ENCODE results near the gene DDIT4. TPM values are rescaled to one million over a fixed set of nuclear protein-coding genes. Genes with fewer than 3 reads are reported as not detected.

Gene DDIT4
- total and polyA plus RNA-seq, 9 of the 15 experiments (the other 6 are each of a cell fraction or from before 2014, with no cell fraction given): 8.2 to 675 (median 159) TPM

- Histone ChIP-seq H3K4me3 (peak overlapping the region; percentile 54), H3K36me3 (ENCODE audit: control insufficient read depth, insufficient read depth, low read length) (no peaks in the 10 kb centered on the region), H3K27ac (ENCODE audit: extremely low read depth, low read depth, low read length) (peak overlapping the region; percentile 94), H4K20me1 (replicated peaks; ENCODE audit: control insufficient read depth, insufficient read depth, low read length) (no peaks in the 10 kb centered on the region), H3K27me3 (ENCODE audit: control insufficient read depth in 2 of 2, insufficient read depth in 2 of 2, low read length in 2 of 2) (no peaks in the 10 kb centered on the region), H3K9me3 (replicated peaks; ENCODE audit: control insufficient read depth, insufficient read depth, low read depth, low read length) (no peaks in the 10 kb centered on the region), H3K9me1 (ENCODE audit: control insufficient read depth, insufficient read depth, low read length) (no peaks in the 10 kb centered on the region), H3K79me2 (ENCODE audit: control insufficient read depth, insufficient read depth, low read length) (no peaks in the 10 kb centered on the region), H3K4me2 (ENCODE audit: insufficient read depth, low read length) (peak overlapping the region; percentile 87), H3K4me1 (replicated peaks in 1 of 2; ENCODE audit: control insufficient read depth in 2 of 2, insufficient read depth in 2 of 2, low read length in 2 of 2) (peaks cover 46 to 56% of the 10 kb centered on the region in 2 experiments), H2AFZ (ENCODE audit: low read depth, low read length) (peak overlapping the region; percentile 96), H3K9ac (ENCODE audit: insufficient read depth in 1 of 2, low read depth in 2 of 2, low read length in 2 of 2) (peak overlapping the region; percentile 79 to 94)
- DNase-seq (ENCODE audit: extremely low read depth in 1 of 4, low spot score in 3 of 4) (peak; percentile 50 to 81 (median 62)), FAIRE-seq (peak; percentile 80), ATAC-seq (peak; percentile 69)
- CTCF ChIA-PET (ENCODE audit: low intra/inter-chr PET ratio): no interaction called here
- POLR2A ChIA-PET: interaction anchor here (0.5 to 15.0 kb wide), 18 partner anchors 9 to 1251 kb away, joined by 3 to 277 read pairs (median 4); partner anchors contain the start of gene DDIT4
- intact Hi-C loops (cut with micrococcal nuclease): loop anchor here (1.0 to 2.0 kb wide), 2 partner anchors 11 to 16 kb away; no protein-coding TSS in a partner anchor
- in situ Hi-C loops (cut with MboI): no loop called here
- TSS peak; percentile 97 for BruUV-seq (replicated peaks)
- WGBS (ENCODE audit: insufficient coverage, low coverage, missing lambda C conversion rate): under 1% methylated on average over 26 of the region's 30 CpGs
- peak; percentile 84; the same call in 1 of the 2 replicates for TF ChIP-seq DMBX1 (CRISPR knock-in tag; IDR thresholded peaks at IDR 0.05; ENCODE audit: borderline replicate concordance)
- no peak for TF ChIP-seq CREB1 (IDR thresholded peaks at IDR 0.05)
- TF ChIP-seq CREB1 (CRISPR knock-in tag; IDR thresholded peaks at IDR 0.05): peak; percentile 33; the same call in 1 of the 2 replicates
- peak; percentile 29 to 45; a peak in 1 of 4 replicates for TF ChIP-seq TEAD1 (CRISPR knock-in tag; IDR thresholded peaks at IDR 0.05)
- no peak for TF ChIP-seq ZNF184 (CRISPR knock-in tag; IDR thresholded peaks at IDR 0.05)
- TF ChIP-seq RBM22 (IDR thresholded peaks at IDR 0.05; ENCODE audit: low read depth, low read length, poor library complexity, severe bottlenecking): no peak
- TF ChIP-seq TAF1 (IDR thresholded peaks at IDR 0.05; ENCODE audit: control insufficient read depth, extremely low read depth, insufficient read depth, low read length, severe bottlenecking): peak; percentile 33
- no peak for TF ChIP-seq PTTG1 (tag; IDR thresholded peaks at IDR 0.05; ENCODE audit: low read depth)
- TF ChIP-seq PRDM10 (IDR thresholded peaks at IDR 0.05; ENCODE audit: partially characterized antibody): peak; percentile 78
- TF ChIP-seq ZBTB49 (CRISPR knock-in tag; IDR thresholded peaks at IDR 0.05; ENCODE audit: borderline replicate concordance): no peak
- no peak for TF ChIP-seq HNRNPLL (IDR thresholded peaks at IDR 0.05; ENCODE audit: low read depth, low read length, poor library complexity, severe bottlenecking)
- TF ChIP-seq YBX1 (IDR thresholded peaks at IDR 0.05): no peak
- TF ChIP-seq HDAC3 (IDR thresholded peaks at IDR 0.05; ENCODE audit: borderline replicate concordance, partially characterized antibody): peak; percentile 57
- TF ChIP-seq PTBP1 (IDR thresholded peaks at IDR 0.05; ENCODE audit: low read depth, low read length): no peak
- TF ChIP-seq GATAD2A (IDR thresholded peaks at IDR 0.05): peak; percentile 91
- peak; percentile 48 for TF ChIP-seq CREM (IDR thresholded peaks at IDR 0.05; ENCODE audit: low read depth)
Measured at GRCh38 chr10:72260976-72261783, 12.5 kb upstream of the DDIT4 start.
